H1 (cell line): Measurements from ENCODE around the gene RPL12. TPM values are rescaled to one million over a fixed set of nuclear protein-coding genes. Genes with fewer than 3 reads are reported as not detected.

Source experiments
- ATF2 ChIP-seq: IDR thresholded peaks from 2 replicates; pipeline ENCODE4 v1.6.1; 2012; ENCODE audit warnings: low read length, inconsistent platforms
- BACH1 ChIP-seq: IDR thresholded peaks from 2 replicates; pipeline ENCODE4 v1.6.1; 2012; ENCODE audit warnings: low read length, improper control_type of control experiment
- FOSL1 ChIP-seq: IDR thresholded peaks from 2 replicates; pipeline ENCODE4 v1.6.1; 2011; ENCODE audit warnings: mild to moderate bottlenecking, low read depth, low read length, moderate library complexity; ENCODE audit not compliant: insufficient read depth
- POLR2AphosphoS5 ChIP-seq: IDR thresholded peaks from 2 replicates; pipeline ENCODE4 v1.6.1; 2011; ENCODE audit warnings: low read depth, low read length
- USF2 ChIP-seq: IDR thresholded peaks from 2 replicates; pipeline ENCODE4 v1.6.1; 2011; ENCODE audit warnings: low read length, improper control_type of control experiment
- polyA plus RNA-seq, 7 experiments: library from polyadenylated mRNA; depleted of rRNA in 3 of 7; stranded (reverse) in 5 of 7; unstranded in 2 of 7; fragments of >200 nt in 5 of 7; fragments of 200-250 nt in 2 of 7; gene quantifications; 1 replicate in 5 of 7; 2 replicates in 1 of 7; 4 replicates in 1 of 7; pipeline versions ENCODE4 v1.2.1 to v1.2.3, GENCODE V29; 2011 to 2013; ENCODE audit warnings: missing spikeins in 2 of 7, mixed read lengths in 2 of 7
- total RNA-seq: library from RNA; stranded (reverse); fragmentation: NEBNext Ultra II Directional; extraction: Animal tissue kit (Norgen Biotek cat#: 25700); gene quantifications from 2 replicates; pipeline ENCODE4 v1.2.1, GENCODE V29; 2021

The RPL12 gene
- total and polyA plus RNA-seq, 2 of the 8 experiments (the other 6 are each of a cell fraction or from before 2014, with no cell fraction given) = 1,993 to 4,892 TPM

GRCh38 chr9:127482662-127483061, 31.5 kb upstream of the RPL12 start (continued):
- no peak for TF ChIP-seq FOSL1
- no peak for TF ChIP-seq POLR2AphosphoS5
- no peak for TF ChIP-seq ATF2
- no peak for TF ChIP-seq BACH1
- no peak for TF ChIP-seq USF2
